PC-9 (cell line): Measurements from ENCODE around the gene SORCS2. TPM values are rescaled to one million over a fixed set of nuclear protein-coding genes. Genes with fewer than 3 reads are reported as not detected.

Experiments
- BruUV-seq: library from RNA; stranded (reverse); fragments of 400-500 nt; replicated peaks from 2 replicates; lab custom pipeline; 2021; lab: Mats Ljungman, UMichigan
- CTCF ChIA-PET: fragments of 300-600 bp; sonication (Branson Sonifier 250); formaldehyde crosslinking; loops from one replicate; lab custom pipeline; 2022; ENCODE audit warnings: antibody characterized with exemption; lab: Charles Lee
- POLR2A ChIA-PET: fragments of 300-600 bp; sonication (Branson Sonifier 250); formaldehyde crosslinking; loops from one replicate; lab custom pipeline; 2022; ENCODE audit warnings: antibody characterized with exemption; ENCODE audit not compliant: unreplicated experiment; lab: Charles Lee
- DNase-seq, 2 experiments: peaks; one replicate each; pipeline versions ENCODE4 v3.0.0 to v3.0.0-alpha.2; 2015 to 2022; ENCODE audit warnings: mixed read lengths in 1 of 2
- H2AFZ ChIP-seq: fragments of 200-600 bp; sonication (generic); 2 replicates; pipeline ENCODE4 v1.8.1; 2017; ENCODE audit warnings: antibody characterized with exemption
- H3F3A ChIP-seq: fragments of 200-600 bp; sonication (generic); 2 replicates; pipeline ENCODE4 v1.8.1; 2017; ENCODE audit warnings: antibody characterized with exemption, mild to moderate bottlenecking, low read depth; ENCODE audit not compliant: insufficient read depth
- H3K27ac ChIP-seq: fragments of 200-600 bp; sonication (generic); 2 replicates; pipeline ENCODE4 v1.6.1; 2016; ENCODE audit warnings: mixed run types
- H3K27me3 ChIP-seq: fragments of 200-600 bp; sonication (generic); 2 replicates; pipeline ENCODE4 v1.6.1; 2016; ENCODE audit warnings: low read depth, mixed run types; ENCODE audit not compliant: insufficient read depth
- H3K36me3 ChIP-seq: fragments of 200-600 bp; sonication (generic); 2 replicates; pipeline ENCODE4 v1.6.1; 2016; ENCODE audit warnings: low read depth, mixed run types
- H3K4me1 ChIP-seq: fragments of 200-600 bp; sonication (generic); replicated peaks from 2 replicates; pipeline ENCODE4 v1.6.1; 2016; ENCODE audit warnings: mixed run types; ENCODE audit not compliant: insufficient read depth
- H3K4me2 ChIP-seq: fragments of 200-600 bp; sonication (generic); 2 replicates; pipeline ENCODE4 v1.6.1; 2017; ENCODE audit warnings: mixed run types
- H3K4me3 ChIP-seq: fragments of 200-600 bp; sonication (generic); 2 replicates; pipeline ENCODE4 v1.6.1; 2016; ENCODE audit warnings: mixed run types
- H3K79me2 ChIP-seq: fragments of 200-600 bp; sonication (generic); 2 replicates; pipeline ENCODE4 v1.6.1; 2017; ENCODE audit warnings: low read depth, mixed run types
- H3K9me2 ChIP-seq: fragments of 200-600 bp; sonication (generic); 2 replicates; pipeline ENCODE4 v1.8.1; 2017; ENCODE audit warnings: mild to moderate bottlenecking; ENCODE audit not compliant: insufficient read depth
- H3K9me3 ChIP-seq: fragments of 200-600 bp; sonication (generic); 2 replicates; pipeline ENCODE4 v1.8.1; 2016; ENCODE audit warnings: low read depth; ENCODE audit not compliant: insufficient read depth
- H4K20me1 ChIP-seq: fragments of 200-600 bp; sonication (generic); 2 replicates; pipeline ENCODE4 v1.8.1; 2017; ENCODE audit not compliant: insufficient read depth
- EZH2 ChIP-seq: fragments of 200-600 bp; sonication (generic); IDR thresholded peaks from 2 replicates; pipeline ENCODE4 v1.8.0; 2017; ENCODE audit warnings: antibody characterized with exemption, low read depth
- intact Hi-C: fragments of 100-400 bp; cut with micrococcal nuclease; formaldehyde crosslinking; loops from one replicate; pipeline ENCODE4 v1.10.0; 2022; ENCODE audit not compliant: unreplicated experiment
- total RNA-seq: library from RNA; stranded (reverse); gene quantifications from 2 replicates; pipeline ENCODE4 v1.2.3, GENCODE V29; 2021
- TF ChIP-seq, protein P1 (sequence below): fragments of 200-600 bp; sonication (generic); conservative IDR thresholded peaks from 2 replicates; pipeline ENCODE4 v1.6.1; 2017; ENCODE audit warnings: mixed run types, antibody characterized with exemption, mild to moderate bottlenecking, moderate library complexity

Gene SORCS2
- total RNA-seq, 1 experiment from 2014 or later, result 25.8 TPM

DNA sequence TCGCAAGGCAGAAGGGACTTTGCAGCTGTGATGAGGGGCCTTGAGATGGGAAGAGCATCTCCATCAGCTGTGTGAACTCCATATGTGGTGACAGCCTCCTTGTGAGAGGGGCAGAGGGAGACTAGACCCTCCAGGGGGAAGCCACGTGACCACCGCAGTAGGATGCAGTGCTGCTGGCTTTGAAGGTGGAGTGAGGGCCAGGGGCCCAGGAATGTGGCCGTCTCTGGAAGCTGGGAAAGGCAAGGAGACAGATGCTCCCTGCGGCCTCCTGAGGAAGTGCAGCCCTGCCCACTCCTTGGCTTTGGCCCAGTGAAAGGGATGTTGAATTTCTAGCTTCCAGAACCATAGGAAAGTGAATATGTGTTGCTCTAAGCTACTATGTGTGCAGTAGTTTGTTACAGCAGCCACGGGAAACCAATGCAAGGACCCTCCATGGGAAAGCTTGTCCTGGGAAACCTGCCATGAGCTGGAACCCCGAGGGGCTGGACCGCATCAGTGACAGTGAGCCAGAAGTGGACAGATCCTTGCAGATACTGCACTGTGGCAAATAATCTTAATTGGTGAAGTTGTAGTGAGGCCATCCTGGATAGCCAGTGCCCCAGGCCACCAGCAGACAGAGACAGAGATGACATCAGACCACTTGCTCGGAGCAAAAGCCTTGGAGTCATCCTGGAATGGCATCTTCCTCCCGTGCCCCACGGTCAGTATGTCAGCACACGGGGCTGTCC, 35.4 kb upstream of the SORCS2 start:
- Histone ChIP-seq H3K9me3 (no peaks in the 10 kb centered on the region), H2AFZ (no peak overlapping the region), H3F3A (no peaks in the 10 kb centered on the region), H3K4me1 (no peaks in the 10 kb centered on the region), H3K4me3 (no peak overlapping the region), H3K27me3 (peaks cover 26% of the 10 kb centered on the region), H3K4me2 (no peak overlapping the region), H3K36me3 (no peaks in the 10 kb centered on the region), H3K9me2 (no peaks in the 10 kb centered on the region), H3K27ac (no peak overlapping the region), H4K20me1 (no peaks in the 10 kb centered on the region), H3K79me2 (no peaks in the 10 kb centered on the region)
- CTCF ChIA-PET, result no interaction called here
- POLR2A ChIA-PET, result no interaction called here
- TF ChIP-seq, protein P1, sequence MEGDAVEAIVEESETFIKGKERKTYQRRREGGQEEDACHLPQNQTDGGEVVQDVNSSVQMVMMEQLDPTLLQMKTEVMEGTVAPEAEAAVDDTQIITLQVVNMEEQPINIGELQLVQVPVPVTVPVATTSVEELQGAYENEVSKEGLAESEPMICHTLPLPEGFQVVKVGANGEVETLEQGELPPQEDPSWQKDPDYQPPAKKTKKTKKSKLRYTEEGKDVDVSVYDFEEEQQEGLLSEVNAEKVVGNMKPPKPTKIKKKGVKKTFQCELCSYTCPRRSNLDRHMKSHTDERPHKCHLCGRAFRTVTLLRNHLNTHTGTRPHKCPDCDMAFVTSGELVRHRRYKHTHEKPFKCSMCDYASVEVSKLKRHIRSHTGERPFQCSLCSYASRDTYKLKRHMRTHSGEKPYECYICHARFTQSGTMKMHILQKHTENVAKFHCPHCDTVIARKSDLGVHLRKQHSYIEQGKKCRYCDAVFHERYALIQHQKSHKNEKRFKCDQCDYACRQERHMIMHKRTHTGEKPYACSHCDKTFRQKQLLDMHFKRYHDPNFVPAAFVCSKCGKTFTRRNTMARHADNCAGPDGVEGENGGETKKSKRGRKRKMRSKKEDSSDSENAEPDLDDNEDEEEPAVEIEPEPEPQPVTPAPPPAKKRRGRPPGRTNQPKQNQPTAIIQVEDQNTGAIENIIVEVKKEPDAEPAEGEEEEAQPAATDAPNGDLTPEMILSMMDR, result no peak
- TF ChIP-seq EZH2, result no peak
- BruUV-seq, result no TSS peak
- no peak for DNase-seq
- intact Hi-C loops, result no loop called here

DNA sequence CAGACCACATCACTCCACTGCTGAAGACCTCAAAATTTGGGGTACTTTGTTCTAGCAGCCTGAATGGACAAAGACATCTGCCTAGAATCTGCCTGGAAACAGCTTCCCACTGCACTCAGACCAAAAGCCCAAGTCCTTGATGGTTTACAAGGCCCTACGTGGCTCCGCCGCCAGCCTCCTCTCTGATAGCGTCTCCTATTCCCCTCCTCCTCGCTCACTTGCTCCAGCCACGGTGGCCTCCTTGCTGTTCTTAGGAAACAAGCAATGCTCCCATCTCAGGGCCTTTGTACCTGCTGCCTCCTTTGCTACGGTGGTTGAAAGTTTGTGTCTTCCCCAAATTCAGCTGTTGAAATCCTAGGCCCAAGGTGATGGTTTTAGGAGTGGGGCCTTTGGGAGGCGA, 34.7 kb upstream of the SORCS2 start:
- POLR2A ChIA-PET, result no interaction called here

DNA sequence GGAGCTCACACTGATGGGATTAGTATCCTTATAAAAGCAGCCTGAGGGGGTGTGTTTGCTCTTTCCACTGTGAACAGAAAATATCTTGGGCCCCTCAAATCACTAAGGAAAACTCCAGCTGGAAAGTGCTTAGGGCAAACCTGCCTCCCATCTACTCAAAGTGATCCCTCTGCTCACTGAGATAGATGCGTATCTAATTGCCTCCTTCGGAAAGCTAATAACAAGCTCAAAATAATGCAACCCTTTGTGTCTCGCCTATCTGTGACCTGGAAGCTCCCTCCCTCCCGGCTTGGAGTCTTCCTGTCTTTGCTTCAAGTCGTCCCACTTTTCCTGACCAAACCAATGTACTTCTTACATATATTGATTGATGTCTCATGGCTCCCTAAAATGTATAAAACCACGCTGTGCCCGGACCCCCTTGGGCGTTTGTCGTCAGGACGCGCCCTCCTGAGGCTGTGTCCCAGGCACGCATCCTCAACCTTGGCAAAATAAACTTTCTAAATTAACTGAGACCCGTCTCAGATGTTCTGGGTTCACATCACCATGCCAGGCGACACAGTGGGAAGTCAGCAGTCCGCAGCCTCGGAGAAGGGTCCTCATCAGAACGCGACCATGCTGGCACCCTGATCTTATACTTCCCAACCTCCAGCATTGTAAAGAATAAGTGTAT, 34.1 kb upstream of the SORCS2 start:
- H3K79me2 ChIP-seq, result no peaks in the 10 kb centered on the region
- H3K4me2 ChIP-seq, result no peak overlapping the region
- H3K4me3 ChIP-seq, result no peak overlapping the region
- no peaks in the 10 kb centered on the region for H3K9me2 ChIP-seq
- ChIA-PET CTCF (no interaction called here), POLR2A (no interaction called here)
- no peaks in the 10 kb centered on the region for H3K36me3 ChIP-seq
- BruUV-seq, result no TSS peak
- no peaks in the 10 kb centered on the region for H3K9me3 ChIP-seq
- peaks cover 29% of the 10 kb centered on the region for H3K27me3 ChIP-seq
- H3K4me1 ChIP-seq, result no peaks in the 10 kb centered on the region
- no peak overlapping the region for H2AFZ ChIP-seq
- H3F3A ChIP-seq, result no peaks in the 10 kb centered on the region
- H4K20me1 ChIP-seq, result no peaks in the 10 kb centered on the region
- TF ChIP-seq, protein P1, result no peak
- intact Hi-C loops, result no loop called here
- no peak for DNase-seq
- no peak overlapping the region for H3K27ac ChIP-seq

More for the DNA sequence above, 34.7 kb upstream of the SORCS2 start:
- Histone ChIP-seq H3K4me2 (no peak overlapping the region), H3F3A (no peaks in the 10 kb centered on the region), H3K9me2 (no peaks in the 10 kb centered on the region), H4K20me1 (no peaks in the 10 kb centered on the region), H3K4me3 (no peak overlapping the region), H3K79me2 (no peaks in the 10 kb centered on the region), H2AFZ (no peak overlapping the region), H3K9me3 (no peaks in the 10 kb centered on the region), H3K4me1 (no peaks in the 10 kb centered on the region), H3K27ac (no peak overlapping the region), H3K36me3 (no peaks in the 10 kb centered on the region), H3K27me3 (peaks cover 29% of the 10 kb centered on the region)
- DNase-seq, result no peak
- BruUV-seq, result no TSS peak
- TF ChIP-seq, protein P1, result no peak
- TF ChIP-seq EZH2, result no peak
- CTCF ChIA-PET, result no interaction called here
- intact Hi-C loops, result no loop called here
